ENCODE results near the gene IRX4. TPM values are rescaled to one million over a fixed set of nuclear protein-coding genes. Genes with fewer than 3 reads are reported as not detected.

Gene IRX4
- total RNA-seq, 2 donors from 2014 or later, result 0.22 TPM; not detected in 1

GRCh38 chr5:1833264-1834021 is 49.3 kb downstream of the IRX4 start:
- no peaks in the 10 kb centered on the region for H3K9me3 Mint-ChIP-seq
- no peak overlapping the region for H3K4me3 Mint-ChIP-seq
- WGBS, 2 experiments (ENCODE audit: insufficient coverage in 1 of 2, insufficient read length in 1 of 2), result 94 to 95% methylated on average over 13 to 16 of the region's 16 CpGs
- TF ChIP-seq, protein P1, sequence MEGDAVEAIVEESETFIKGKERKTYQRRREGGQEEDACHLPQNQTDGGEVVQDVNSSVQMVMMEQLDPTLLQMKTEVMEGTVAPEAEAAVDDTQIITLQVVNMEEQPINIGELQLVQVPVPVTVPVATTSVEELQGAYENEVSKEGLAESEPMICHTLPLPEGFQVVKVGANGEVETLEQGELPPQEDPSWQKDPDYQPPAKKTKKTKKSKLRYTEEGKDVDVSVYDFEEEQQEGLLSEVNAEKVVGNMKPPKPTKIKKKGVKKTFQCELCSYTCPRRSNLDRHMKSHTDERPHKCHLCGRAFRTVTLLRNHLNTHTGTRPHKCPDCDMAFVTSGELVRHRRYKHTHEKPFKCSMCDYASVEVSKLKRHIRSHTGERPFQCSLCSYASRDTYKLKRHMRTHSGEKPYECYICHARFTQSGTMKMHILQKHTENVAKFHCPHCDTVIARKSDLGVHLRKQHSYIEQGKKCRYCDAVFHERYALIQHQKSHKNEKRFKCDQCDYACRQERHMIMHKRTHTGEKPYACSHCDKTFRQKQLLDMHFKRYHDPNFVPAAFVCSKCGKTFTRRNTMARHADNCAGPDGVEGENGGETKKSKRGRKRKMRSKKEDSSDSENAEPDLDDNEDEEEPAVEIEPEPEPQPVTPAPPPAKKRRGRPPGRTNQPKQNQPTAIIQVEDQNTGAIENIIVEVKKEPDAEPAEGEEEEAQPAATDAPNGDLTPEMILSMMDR (conservative IDR thresholded peaks at IDR 0.05), result no peak
- Histone ChIP-seq H3K9me3 (ENCODE audit: control insufficient read depth, low read length) (no peaks in the 10 kb centered on the region), H3K9ac (ENCODE audit: extremely low read depth, low read length, poor library complexity, severe bottlenecking) (no peak overlapping the region), H3K36me3 (ENCODE audit: control insufficient read depth, insufficient read depth, low read length) (no peaks in the 10 kb centered on the region), H3K4me1 (ENCODE audit: control insufficient read depth, insufficient read depth, low read length) (peaks cover 3% of the 10 kb centered on the region), H3K27ac (ENCODE audit: low read depth, low read length) (no peak overlapping the region), H3K27me3 (ENCODE audit: control insufficient read depth, insufficient read depth, low read length, poor library complexity, severe bottlenecking) (no peaks in the 10 kb centered on the region), H3K4me3 (ENCODE audit: low read length) (no peak overlapping the region)
- peaks cover 11% of the 10 kb centered on the region for H3K27me3 Mint-ChIP-seq (ENCODE audit: insufficient read depth)
- H3K36me3 Mint-ChIP-seq (ENCODE audit: low read depth), result no peaks in the 10 kb centered on the region
- peaks cover 25% of the 10 kb centered on the region for H3K4me1 Mint-ChIP-seq
- no peak for DNase-seq
- H3K27ac Mint-ChIP-seq, result no peak overlapping the region

DNA sequence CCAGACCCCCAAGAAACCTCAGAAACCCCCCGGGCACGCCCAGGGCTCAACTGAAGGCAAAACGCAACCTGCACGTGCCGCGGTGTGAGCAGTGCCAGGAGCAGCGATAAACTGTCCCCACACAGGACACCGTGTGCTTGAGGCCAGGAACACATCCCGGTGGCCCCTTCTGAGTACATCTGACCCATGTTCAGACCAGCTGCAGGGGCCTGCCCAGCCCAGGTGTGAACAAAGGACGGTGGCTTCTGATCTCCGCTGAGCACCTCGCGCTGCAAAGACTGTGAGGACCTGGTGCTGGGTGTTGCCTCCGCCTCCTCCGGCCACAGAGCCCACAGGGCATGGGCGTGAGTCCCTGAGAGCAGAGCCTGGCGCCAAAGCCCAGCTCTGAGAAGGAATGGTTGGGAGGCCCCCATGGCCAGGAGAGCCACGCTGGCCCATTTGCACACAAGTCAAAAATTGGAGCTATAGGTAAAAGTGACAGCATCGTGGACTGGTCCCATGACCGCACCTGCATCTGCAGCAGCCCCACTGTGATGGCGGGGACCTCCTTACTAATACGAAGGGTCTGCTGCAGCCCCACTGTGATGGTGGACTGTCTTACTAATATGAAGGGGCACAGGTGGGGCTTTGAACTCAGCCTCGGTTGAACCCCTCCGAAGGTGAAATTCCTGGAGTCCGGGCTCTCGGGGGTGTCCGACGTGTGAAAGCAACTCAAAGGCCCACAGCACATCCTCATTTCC is 50.0 kb downstream of the IRX4 start:
- no peaks in the 10 kb centered on the region for H3K36me3 Mint-ChIP-seq (ENCODE audit: low read depth)
- H3K36me3 ChIP-seq (ENCODE audit: control insufficient read depth, insufficient read depth, low read length), result no peaks in the 10 kb centered on the region

DNA sequence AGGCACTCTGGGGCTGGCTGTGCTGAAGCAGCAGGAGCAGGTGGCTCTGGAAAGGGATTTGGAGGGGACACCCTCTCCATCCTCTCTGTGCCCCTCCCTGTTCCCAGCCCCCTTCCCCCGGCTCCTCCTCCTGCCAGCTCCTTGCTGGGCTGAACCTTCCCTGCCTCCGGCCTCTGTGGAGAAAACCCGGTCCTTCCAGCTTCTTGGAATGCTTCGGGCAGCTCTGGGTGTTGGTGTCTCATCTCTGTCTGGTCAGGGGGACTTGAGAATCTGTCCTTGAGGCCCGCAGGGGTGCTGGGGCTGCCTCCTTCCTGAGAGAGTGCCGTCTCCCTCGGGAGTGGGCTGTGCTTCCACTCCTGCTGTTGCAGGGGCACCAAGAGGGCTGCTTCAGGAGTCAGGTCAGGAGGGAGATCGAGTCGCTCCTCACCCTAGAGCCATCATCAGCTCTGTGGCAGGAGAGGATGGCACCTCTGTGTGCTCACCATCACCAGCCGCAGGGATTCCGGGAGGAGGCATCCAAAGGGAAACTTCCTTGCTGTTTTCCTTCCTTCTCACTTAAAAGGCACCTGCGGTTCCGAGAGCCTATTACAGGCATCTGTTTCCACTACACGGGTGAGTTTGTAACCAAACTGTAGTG is 50.9 kb downstream of the IRX4 start:
- no peak overlapping the region for H3K9ac ChIP-seq (ENCODE audit: extremely low read depth, low read length, poor library complexity, severe bottlenecking)
- TF ChIP-seq, protein P1 (conservative IDR thresholded peaks at IDR 0.05), result no peak
- peak; percentile 83 for DNase-seq

More for the DNA sequence above, 50.0 kb downstream of the IRX4 start:
- Histone ChIP-seq H3K27ac (ENCODE audit: low read depth, low read length) (no peak overlapping the region), H3K4me3 (ENCODE audit: low read length) (no peak overlapping the region), H3K9ac (ENCODE audit: extremely low read depth, low read length, poor library complexity, severe bottlenecking) (no peak overlapping the region), H3K9me3 (ENCODE audit: control insufficient read depth, low read length) (no peaks in the 10 kb centered on the region), H3K27me3 (ENCODE audit: control insufficient read depth, insufficient read depth, low read length, poor library complexity, severe bottlenecking) (no peaks in the 10 kb centered on the region), H3K4me1 (ENCODE audit: control insufficient read depth, insufficient read depth, low read length) (peaks cover 3% of the 10 kb centered on the region)
- H3K4me1 Mint-ChIP-seq, result peaks cover 25% of the 10 kb centered on the region
- no peaks in the 10 kb centered on the region for H3K9me3 Mint-ChIP-seq
- TF ChIP-seq, protein P1 (conservative IDR thresholded peaks at IDR 0.05), result no peak
- no peak for DNase-seq
- H3K27ac Mint-ChIP-seq, result no peak overlapping the region
- peaks cover 11% of the 10 kb centered on the region for H3K27me3 Mint-ChIP-seq (ENCODE audit: insufficient read depth)
- H3K4me3 Mint-ChIP-seq, result no peak overlapping the region
- 92 to 97% methylated on average over 11 to 28 of the region's 28 CpGs for WGBS, 2 experiments (ENCODE audit: insufficient coverage in 1 of 2, insufficient read length in 1 of 2)

More for the DNA sequence above, 50.9 kb downstream of the IRX4 start:
- WGBS, 2 experiments (ENCODE audit: insufficient coverage in 1 of 2, insufficient read length in 1 of 2), result 65 to 69% methylated on average over 5 to 14 of the region's 14 CpGs
- no peak overlapping the region for H3K4me3 Mint-ChIP-seq
- Histone ChIP-seq H3K36me3 (ENCODE audit: control insufficient read depth, insufficient read depth, low read length) (no peaks in the 10 kb centered on the region), H3K4me1 (ENCODE audit: control insufficient read depth, insufficient read depth, low read length) (peaks cover 3% of the 10 kb centered on the region), H3K27me3 (ENCODE audit: control insufficient read depth, insufficient read depth, low read length, poor library complexity, severe bottlenecking) (no peaks in the 10 kb centered on the region), H3K9me3 (ENCODE audit: control insufficient read depth, low read length) (no peaks in the 10 kb centered on the region), H3K27ac (ENCODE audit: low read depth, low read length) (no peak overlapping the region), H3K4me3 (ENCODE audit: low read length) (no peak overlapping the region)
- H3K9me3 Mint-ChIP-seq, result no peaks in the 10 kb centered on the region
- H3K4me1 Mint-ChIP-seq, result peaks cover 25% of the 10 kb centered on the region
- H3K27ac Mint-ChIP-seq, result no peak overlapping the region
- no peaks in the 10 kb centered on the region for H3K36me3 Mint-ChIP-seq (ENCODE audit: low read depth)
- peaks cover 9% of the 10 kb centered on the region for H3K27me3 Mint-ChIP-seq (ENCODE audit: insufficient read depth)

All from endodermal cell (in vitro differentiated cells).